ENCODE data around the gene DEAF1.

DEAF1 gene

GRCh38 chr11:643849-644738 lies 50.9 kb downstream of the DEAF1 start:
- no peak for DNase-seq

GRCh38 chr11:643366-643765 lies 51.7 kb downstream of the DEAF1 start:
- no peak for DNase-seq

GRCh38 chr11:641806-642370 lies 53.1 kb downstream of the DEAF1 start:
- DNase-seq: no peak

- DNase-seq: no peak
Observed at GRCh38 chr11:640021-640706, 54.9 kb downstream of the DEAF1 start.

- no peak for DNase-seq
Observed at GRCh38 chr11:639332-639955, 55.6 kb downstream of the DEAF1 start.

- no peak for DNase-seq
Observed at GRCh38 chr11:638631-639331, 56.2 kb downstream of the DEAF1 start.

- no peak for DNase-seq
Observed at GRCh38 chr11:637593-638521, 57.2 kb downstream of the DEAF1 start.

- no peak for DNase-seq
Observed at GRCh38 chr11:637333-637592, 57.8 kb downstream of the DEAF1 start.

- no peak for DNase-seq
Observed at GRCh38 chr11:636511-637332, 58.3 kb downstream of the DEAF1 start, which contains the start of gene DRD4. TSS of gene DRD4 (plus strand) at chr11:637269. CDS start at chr11:637305, 36 bp downstream.

- no peak for DNase-seq
Observed at GRCh38 chr11:635945-636510, 59.0 kb downstream of the DEAF1 start.

GRCh38 chr11:630871-631270 lies 64.2 kb downstream of the DEAF1 start:
- DNase-seq: no peak

- no peak for DNase-seq
Observed at GRCh38 chr11:629237-629583, 65.8 kb downstream of the DEAF1 start.

GRCh38 chr11:628056-628455 lies 67.0 kb downstream of the DEAF1 start:
- DNase-seq: no peak

GRCh38 chr11:627308-627576 lies 67.8 kb downstream of the DEAF1 start:
- no peak for DNase-seq

- no peak for DNase-seq
Observed at GRCh38 chr11:626475-627307, 68.3 kb downstream of the DEAF1 start, which contains the start of gene SCT. TSS of gene SCT (minus strand) at chr11:627181. CDS start at chr11:627143, 38 bp downstream.

GRCh38 chr11:625636-626268 lies 69.3 kb downstream of the DEAF1 start:
- no peak for DNase-seq

GRCh38 chr11:624705-625635 lies 70.1 kb downstream of the DEAF1 start, which contains the start of gene CDHR5:
TSS of gene CDHR5 (minus strand) at chr11:624955. CDS start at chr11:624902, 53 bp downstream.
- no peak for DNase-seq
